ENCODE measurements around the gene NDRG3. TPM values are rescaled to one million over a fixed set of nuclear protein-coding genes. Genes with fewer than 3 reads are reported as not detected.

Gene NDRG3
- total RNA-seq, 1 experiment from 2014 or later, result 23.6 TPM

DNA sequence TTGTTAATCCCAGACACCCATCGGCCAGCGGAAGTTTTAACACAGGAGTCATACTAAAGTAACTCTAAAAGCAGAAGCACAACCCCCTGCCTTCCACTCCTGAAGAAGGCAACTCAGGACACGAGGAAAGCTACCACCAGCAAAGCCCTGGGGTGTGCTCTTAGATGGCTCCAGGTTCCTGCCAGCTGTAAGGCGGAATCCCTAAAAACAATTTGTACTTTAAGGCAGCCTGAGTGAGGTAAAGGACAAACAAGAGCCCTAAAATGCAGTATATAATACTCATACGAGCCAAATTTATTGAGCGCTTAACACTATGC is 8.7 kb downstream of the NDRG3 start:
- H3T11ph ChIP-seq (ENCODE audit: low read length), result no peak overlapping the region
- no peak overlapping the region for H3K56ac ChIP-seq (ENCODE audit: insufficient read length, low read depth, low read length)
- H3K23ac ChIP-seq (ENCODE audit: insufficient read length, low read depth, low read length), result no peak overlapping the region
- H3K27ac ChIP-seq (ENCODE audit: insufficient read length, low read depth, low read length), result no peak overlapping the region
- H3K4me1 ChIP-seq (ENCODE audit: insufficient read depth, low read length), result no peaks in the 10 kb centered on the region; the same call in 1 of the 2 replicates
- H4K5ac ChIP-seq (ENCODE audit: insufficient read length, low read depth, low read length), result no peak overlapping the region
- no peak overlapping the region for H2AFZ ChIP-seq (ENCODE audit: low read length)
- Mint-ChIP-seq H3K4me1 (peaks cover 16 to 23% of the 10 kb centered on the region in 2 experiments), H3K9me3 (no peaks in the 10 kb centered on the region), H3K27me3 (ENCODE audit: low read depth) (no peaks in the 10 kb centered on the region; the same call in 1 of the 2 replicates), H3K4me3 (no peak overlapping the region), H3K36me3 (ENCODE audit: insufficient read depth in 1 of 3, low read depth in 3 of 3) (no peaks in the 10 kb centered on the region), H3K27ac (peak overlapping the region; percentile 41 to 93 (median 84); a peak in 2 of 7 replicates)
- no peaks in the 10 kb centered on the region for H3K79me2 ChIP-seq (ENCODE audit: insufficient read depth, low read length)
- H3K9me3 ChIP-seq (ENCODE audit: control insufficient read depth, low read depth, low read length), result no peaks in the 10 kb centered on the region
- H4K20me1 ChIP-seq (ENCODE audit: control insufficient read depth, insufficient read depth, insufficient read length), result no peaks in the 10 kb centered on the region
- no peak overlapping the region for H2BK20ac ChIP-seq (ENCODE audit: low read depth, low read length, poor library complexity, severe bottlenecking)
- no peak overlapping the region for H2BK15ac ChIP-seq (ENCODE audit: low read depth, low read length)
- no peaks in the 10 kb centered on the region for H3K79me1 ChIP-seq (ENCODE audit: insufficient read depth, low read depth, low read length, poor library complexity, severe bottlenecking)
- H4K8ac ChIP-seq (replicated peaks; ENCODE audit: insufficient read length, low read depth, low read length), result no peak overlapping the region
- no peaks in the 10 kb centered on the region for H3K23me2 ChIP-seq (ENCODE audit: insufficient read length, low read depth, low read length, poor library complexity, severe bottlenecking)
- H4K91ac ChIP-seq (ENCODE audit: insufficient read length, low read depth, low read length), result no peak overlapping the region
- no peak overlapping the region for H3K4me2 ChIP-seq (ENCODE audit: insufficient read depth, insufficient read length, low read length)
- H2AK5ac ChIP-seq (ENCODE audit: insufficient read length, low read length), result no peak overlapping the region
- H3K4ac ChIP-seq (ENCODE audit: low read depth, low read length), result no peak overlapping the region
- H3K9ac ChIP-seq (ENCODE audit: extremely low read depth, insufficient read length, low read length), result no peak overlapping the region
- H3K18ac ChIP-seq (ENCODE audit: insufficient read length, low read depth, low read length), result no peak overlapping the region
- H3K14ac ChIP-seq (ENCODE audit: insufficient read depth, low read length), result no peak overlapping the region
- no peak overlapping the region for H2BK5ac ChIP-seq (ENCODE audit: insufficient read length, low read length)
- no peak overlapping the region for H2BK120ac ChIP-seq (ENCODE audit: low read depth, low read length, poor library complexity, severe bottlenecking)
- TF ChIP-seq, protein P1, sequence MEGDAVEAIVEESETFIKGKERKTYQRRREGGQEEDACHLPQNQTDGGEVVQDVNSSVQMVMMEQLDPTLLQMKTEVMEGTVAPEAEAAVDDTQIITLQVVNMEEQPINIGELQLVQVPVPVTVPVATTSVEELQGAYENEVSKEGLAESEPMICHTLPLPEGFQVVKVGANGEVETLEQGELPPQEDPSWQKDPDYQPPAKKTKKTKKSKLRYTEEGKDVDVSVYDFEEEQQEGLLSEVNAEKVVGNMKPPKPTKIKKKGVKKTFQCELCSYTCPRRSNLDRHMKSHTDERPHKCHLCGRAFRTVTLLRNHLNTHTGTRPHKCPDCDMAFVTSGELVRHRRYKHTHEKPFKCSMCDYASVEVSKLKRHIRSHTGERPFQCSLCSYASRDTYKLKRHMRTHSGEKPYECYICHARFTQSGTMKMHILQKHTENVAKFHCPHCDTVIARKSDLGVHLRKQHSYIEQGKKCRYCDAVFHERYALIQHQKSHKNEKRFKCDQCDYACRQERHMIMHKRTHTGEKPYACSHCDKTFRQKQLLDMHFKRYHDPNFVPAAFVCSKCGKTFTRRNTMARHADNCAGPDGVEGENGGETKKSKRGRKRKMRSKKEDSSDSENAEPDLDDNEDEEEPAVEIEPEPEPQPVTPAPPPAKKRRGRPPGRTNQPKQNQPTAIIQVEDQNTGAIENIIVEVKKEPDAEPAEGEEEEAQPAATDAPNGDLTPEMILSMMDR (conservative IDR thresholded peaks at IDR 0.05), result no peak
- no CpG with 5 or more reads among the region's 6 CpGs for WGBS (ENCODE audit: extremely low coverage, insufficient read length, low lambda C conversion rate)
- H2BK12ac ChIP-seq (ENCODE audit: insufficient read length, low read depth, low read length), result no peak overlapping the region
- DNase-seq, result no peak
- no peaks in the 10 kb centered on the region for H3K27me3 ChIP-seq (ENCODE audit: insufficient read depth, low read length)
